ENCODE results near the gene ZSWIM4. TPM values are rescaled to one million over a fixed set of nuclear protein-coding genes. Genes with fewer than 3 reads are reported as not detected.
"Not testable (repeated sequence)": the region's sequence is repeated elsewhere in the genome, so short reads cannot be mapped to it uniquely, and the experiment has no call there.

Gene ZSWIM4
- total RNA-seq, 2 donors from 2014 or later: 11.1 to 12.0 TPM

DNA sequence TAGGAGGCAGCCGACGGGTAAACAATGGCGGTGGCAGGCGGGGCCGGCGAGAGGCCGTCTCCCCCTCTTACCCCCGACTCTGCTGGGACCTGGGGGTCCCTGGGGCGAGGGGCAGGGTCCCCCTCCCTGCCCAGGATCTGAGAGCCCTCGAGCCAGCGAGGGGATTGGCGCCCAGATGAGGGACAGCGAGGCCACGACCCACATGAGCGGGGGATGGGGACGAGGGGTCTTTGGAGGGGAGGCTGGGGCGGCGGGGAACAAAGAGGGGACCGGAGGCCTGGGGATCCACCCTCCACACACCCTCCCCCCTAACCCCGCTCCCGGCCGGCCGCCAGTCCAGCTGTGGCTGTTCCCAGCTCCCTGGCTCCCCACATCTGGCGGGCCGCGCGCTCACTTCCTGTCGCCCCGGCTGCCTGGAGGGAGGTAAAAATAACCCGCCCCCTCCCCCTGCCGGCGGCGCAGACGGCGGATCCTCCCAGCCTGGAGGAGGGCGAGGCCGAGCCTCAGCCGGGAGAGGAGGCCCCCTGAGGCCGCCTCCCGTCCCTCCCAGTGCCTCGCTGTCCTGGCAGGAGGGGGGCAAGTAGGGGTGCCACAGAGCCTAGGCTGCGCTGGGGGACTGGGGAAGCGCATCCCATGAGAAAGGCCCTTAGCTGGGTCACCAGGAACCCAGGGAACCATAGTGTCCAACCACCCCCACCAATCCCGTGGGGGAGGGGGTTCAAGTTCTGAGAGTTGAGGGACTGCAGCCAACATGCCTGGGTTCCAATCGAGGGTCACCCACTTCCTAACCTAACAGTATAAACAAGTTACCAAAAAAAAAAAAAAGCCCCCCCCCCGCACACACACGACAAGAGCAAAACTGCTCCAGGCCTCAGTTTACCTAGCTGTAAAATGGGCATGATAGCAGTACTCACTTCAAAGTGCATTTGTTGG is 52.4 kb downstream of the ZSWIM4 start:
- peak; percentile 15 to 24 for ATAC-seq (replicated peaks in 1 of 2)
- Mint-ChIP-seq H3K36me3 (ENCODE audit: insufficient read depth in 2 of 2) (no peaks in the 10 kb centered on the region), H3K27ac (peak overlapping the region; percentile 85), H3K9me3 (no peaks in the 10 kb centered on the region), H3K27me3 (ENCODE audit: low read depth) (no peaks in the 10 kb centered on the region), H3K4me1 (ENCODE audit: low read depth) (peaks cover 58% of the 10 kb centered on the region), H3K4me3 (peak overlapping the region; percentile 70 to 74)
- DNase-seq: peak; percentile 84 to 87

DNA sequence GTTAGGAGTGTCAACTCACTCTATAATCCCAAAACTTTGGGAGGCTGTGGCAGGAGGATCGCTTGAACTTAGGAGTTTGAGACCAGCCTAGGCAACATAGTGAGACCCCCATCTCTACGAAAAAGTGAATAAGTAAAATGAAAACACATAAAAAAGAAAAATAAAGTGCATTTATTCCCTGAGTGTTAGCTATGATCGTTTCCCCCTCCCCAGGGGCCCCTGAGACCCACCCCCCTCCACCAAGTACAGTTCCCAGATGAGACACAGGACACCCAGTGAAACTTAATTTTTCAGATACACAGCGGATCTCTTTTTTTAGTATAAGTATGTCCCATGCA is 53.1 kb downstream of the ZSWIM4 start:
- Mint-ChIP-seq H3K4me1 (ENCODE audit: low read depth) (peaks cover 55% of the 10 kb centered on the region), H3K4me3 (peak overlapping the region in 1 of 2 donors; percentile 43), H3K36me3 (ENCODE audit: insufficient read depth in 2 of 2) (no peaks in the 10 kb centered on the region), H3K27me3 (ENCODE audit: low read depth) (no peaks in the 10 kb centered on the region), H3K9me3 (no peaks in the 10 kb centered on the region), H3K27ac (no peak overlapping the region)
- ATAC-seq (replicated peaks in 1 of 2) (no peak), DNase-seq (no peak)

DNA sequence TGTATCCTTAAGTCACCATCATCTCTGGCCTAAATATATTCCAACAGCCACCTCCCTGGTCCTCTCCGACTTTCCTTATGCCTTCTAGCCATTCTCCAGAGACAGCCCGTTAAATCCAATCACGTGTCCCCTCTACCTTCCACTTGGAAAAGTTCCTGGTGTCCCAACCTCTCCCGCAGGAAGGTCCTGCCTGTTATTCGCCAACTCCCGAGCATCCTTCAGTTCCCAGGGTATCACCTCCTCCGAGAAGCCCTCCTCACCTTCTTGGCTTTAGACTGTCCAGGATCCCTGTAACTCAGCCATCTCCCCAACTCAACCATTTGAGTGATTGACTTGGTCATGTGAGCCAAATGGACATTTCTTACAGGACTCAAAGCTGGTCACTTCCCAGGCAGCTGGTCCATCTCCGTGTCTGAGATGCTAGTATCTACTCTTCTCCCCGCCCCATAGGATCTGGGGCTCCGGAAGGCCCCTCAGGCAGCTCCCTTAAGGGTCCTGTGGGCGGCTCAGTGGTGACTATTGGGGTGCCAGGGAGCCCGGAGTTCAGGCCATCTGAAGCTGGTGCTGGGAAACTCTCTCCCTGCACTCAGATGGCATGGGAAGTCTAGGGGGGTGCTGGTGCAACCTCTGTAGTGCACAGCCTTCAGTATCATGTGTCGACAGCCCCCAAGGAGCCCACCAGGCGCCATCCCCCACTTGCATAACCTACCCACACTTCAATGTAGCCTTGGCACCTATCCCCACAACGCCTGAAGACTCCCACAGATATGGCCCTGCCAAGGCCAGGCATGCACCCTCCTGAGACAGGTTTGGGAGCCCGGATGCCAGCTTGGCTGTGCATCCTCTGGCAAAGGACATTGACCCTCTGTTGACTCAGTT is 53.8 kb downstream of the ZSWIM4 start:
- H3K4me1 Mint-ChIP-seq (ENCODE audit: low read depth): peaks cover 47% of the 10 kb centered on the region

DNA sequence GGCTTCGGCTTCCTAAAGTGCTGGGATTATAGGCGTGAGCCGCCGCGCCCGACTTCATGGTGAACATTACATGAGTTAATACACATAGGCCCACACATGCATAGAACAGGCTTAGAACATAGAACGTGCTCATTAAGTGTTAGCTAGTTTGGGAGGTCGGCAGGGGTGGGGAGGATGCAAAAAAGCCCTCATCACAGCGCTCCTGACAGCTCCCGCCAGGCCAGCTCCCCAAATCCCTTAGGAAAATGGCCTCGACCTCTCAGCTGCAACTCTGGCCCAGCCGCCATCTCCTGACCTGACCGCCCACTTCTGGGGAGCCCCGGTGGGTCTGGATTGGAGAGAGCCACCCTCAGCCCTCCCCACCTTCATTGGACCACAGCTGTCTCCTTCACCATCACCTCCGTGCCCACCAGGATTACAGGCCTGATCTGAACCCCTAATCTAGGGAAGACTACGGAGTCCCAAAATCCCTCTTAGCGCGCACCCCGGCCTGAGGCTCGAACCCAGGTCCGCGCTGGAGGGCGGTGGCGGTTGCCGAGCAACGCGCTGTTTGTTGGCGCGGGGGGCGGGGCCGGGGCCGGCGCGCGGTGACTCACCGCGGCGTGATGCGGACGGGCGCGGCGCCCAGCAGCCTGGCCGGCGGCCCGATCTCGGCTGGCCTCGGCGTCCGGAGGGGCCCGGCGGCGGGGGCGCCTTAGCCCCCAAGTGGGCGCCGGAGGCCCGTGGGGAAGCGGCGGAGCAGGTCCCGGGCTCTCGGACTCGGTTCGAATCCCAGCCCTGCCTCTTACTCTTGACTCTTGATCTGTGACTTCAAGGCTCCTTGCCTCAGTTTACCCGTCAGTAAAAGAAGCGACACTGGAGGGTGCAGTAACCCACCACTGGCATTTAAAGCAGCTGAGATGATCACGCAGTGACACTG is 55.0 kb downstream of the ZSWIM4 start:
- peaks cover 35% of the 10 kb centered on the region for H3K4me1 Mint-ChIP-seq (ENCODE audit: low read depth)
- H3K4me3 Mint-ChIP-seq: peak overlapping the region; percentile 75 to 84
- H3K27me3 Mint-ChIP-seq (ENCODE audit: low read depth): no peaks in the 10 kb centered on the region
- DNase-seq: peak; percentile 78 to 88
- no peaks in the 10 kb centered on the region for H3K36me3 Mint-ChIP-seq (ENCODE audit: insufficient read depth in 2 of 2)
- H3K9me3 Mint-ChIP-seq: no peaks in the 10 kb centered on the region
- H3K27ac Mint-ChIP-seq: peak overlapping the region; percentile 70
- peak in 1 of 2 donors; percentile 16 for ATAC-seq (replicated peaks in 1 of 2)

More for the DNA sequence above, 53.8 kb downstream of the ZSWIM4 start:
- ATAC-seq (replicated peaks in 1 of 2): no peak
- Mint-ChIP-seq H3K36me3 (ENCODE audit: insufficient read depth in 2 of 2) (no peaks in the 10 kb centered on the region), H3K4me3 (peak overlapping the region; percentile 29 to 31), H3K9me3 (no peaks in the 10 kb centered on the region), H3K27ac (peak overlapping the region; percentile 29), H3K27me3 (ENCODE audit: low read depth) (no peaks in the 10 kb centered on the region)
- peak in 1 of 2 donors; percentile 2 for DNase-seq

DNA sequence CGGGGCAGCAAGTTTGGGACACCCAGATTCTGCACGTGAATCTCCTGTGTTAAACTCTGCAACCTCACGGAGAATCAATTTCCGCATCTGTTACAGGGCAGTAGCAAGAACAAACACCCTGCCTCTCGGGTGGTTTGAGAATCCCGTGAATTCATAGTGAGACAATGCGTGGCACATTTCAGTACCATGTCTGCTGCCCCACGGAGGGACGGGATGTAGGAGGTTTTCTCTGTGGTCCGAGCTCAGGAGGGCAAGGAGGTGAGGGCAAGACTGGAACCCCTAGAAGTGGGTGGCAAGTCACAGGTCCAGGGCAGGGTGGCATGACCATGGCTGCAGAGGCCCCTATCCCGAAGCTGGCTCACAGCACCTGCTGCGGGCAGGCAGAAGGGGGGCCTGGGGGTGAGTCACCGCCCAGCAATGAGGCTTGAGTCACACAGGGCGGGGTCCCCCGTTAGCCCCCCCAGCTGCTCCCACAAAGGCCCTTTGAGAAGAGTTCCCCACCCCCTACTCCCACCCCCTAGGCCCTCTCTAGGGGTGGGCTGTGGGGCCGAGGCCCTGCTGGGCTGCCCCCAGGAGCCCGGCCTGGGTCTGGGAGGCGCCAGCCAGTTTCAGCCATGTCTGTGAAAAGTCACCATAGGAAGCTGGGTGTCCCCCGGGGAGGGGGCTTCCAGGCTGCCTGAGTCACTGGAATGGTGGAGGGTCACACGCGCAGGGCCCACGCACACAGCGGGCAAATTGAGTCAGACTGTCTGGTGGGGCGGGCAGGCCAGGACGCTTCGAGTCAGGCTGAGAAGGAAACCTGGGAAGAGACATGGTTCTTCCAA is 55.9 kb downstream of the ZSWIM4 start:
- no peaks in the 10 kb centered on the region for H3K36me3 Mint-ChIP-seq (ENCODE audit: insufficient read depth in 2 of 2)
- no peaks in the 10 kb centered on the region for H3K9me3 Mint-ChIP-seq
- no peaks in the 10 kb centered on the region for H3K27me3 Mint-ChIP-seq (ENCODE audit: low read depth)
- H3K4me3 Mint-ChIP-seq: peak overlapping the region; percentile 75 to 84
- ATAC-seq (replicated peaks in 1 of 2) (peak in 1 of 2 donors; percentile 4), DNase-seq (peak in 1 of 2 donors; percentile 66)
- H3K4me1 Mint-ChIP-seq (ENCODE audit: low read depth): peaks cover 27% of the 10 kb centered on the region
- peak overlapping the region; percentile 70 for H3K27ac Mint-ChIP-seq

DNA sequence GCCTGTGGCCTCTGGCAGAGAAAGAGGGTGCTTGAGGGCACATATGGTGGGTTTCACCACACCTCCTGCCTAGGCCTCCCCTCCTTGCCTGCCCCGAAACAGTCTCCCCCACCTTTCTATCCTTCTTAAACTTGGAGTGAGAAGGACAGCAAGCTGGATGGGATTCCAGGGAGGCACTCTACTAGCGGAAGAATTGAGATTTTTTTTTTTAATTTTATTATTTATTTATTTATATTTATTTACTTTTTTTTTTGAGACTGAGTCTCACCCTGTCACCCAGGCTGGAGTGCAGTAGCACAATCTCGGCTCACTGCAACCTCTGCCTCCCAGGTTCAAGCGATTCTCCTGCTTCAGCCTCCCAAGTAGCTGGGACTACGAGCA is 56.5 kb downstream of the ZSWIM4 start:
- ATAC-seq (replicated peaks in 1 of 2); H3K36me3 Mint-ChIP-seq (ENCODE audit: insufficient read depth in 2 of 2); DNase-seq; H3K27ac Mint-ChIP-seq; H3K27me3 Mint-ChIP-seq (ENCODE audit: low read depth); H3K4me3 Mint-ChIP-seq; H3K9me3 Mint-ChIP-seq: not testable (repeated sequence)
- H3K4me1 Mint-ChIP-seq (ENCODE audit: low read depth): peaks cover 21% of the 10 kb centered on the region

DNA sequence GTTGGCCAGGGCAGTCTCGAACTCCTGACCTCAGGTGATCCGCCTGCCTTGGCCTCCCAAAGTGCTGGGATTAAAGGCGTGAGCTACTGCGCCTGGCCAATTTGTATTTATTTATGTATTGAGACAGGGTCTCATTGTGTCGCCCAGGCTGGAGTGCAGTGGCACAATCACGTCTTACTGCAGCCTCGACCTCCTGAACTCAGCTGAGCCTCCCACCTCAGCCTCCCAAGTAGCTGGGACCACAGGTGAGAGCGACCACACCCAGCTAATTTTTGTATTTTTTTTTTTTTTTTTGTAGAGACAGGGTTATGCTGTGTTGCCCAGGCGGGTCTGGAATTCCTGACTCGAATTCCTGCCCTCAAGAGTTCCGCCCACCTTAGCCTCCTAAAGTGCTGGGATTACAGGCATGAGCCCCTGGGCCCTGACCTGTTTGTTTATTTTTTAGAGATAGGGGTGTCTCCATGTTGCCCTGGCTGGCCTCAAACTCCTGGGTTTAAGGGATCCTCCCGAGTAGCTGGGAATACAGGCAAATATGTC is 57.0 kb downstream of the ZSWIM4 start:
- not testable (repeated sequence) for H3K27me3 Mint-ChIP-seq (ENCODE audit: low read depth); H3K27ac Mint-ChIP-seq; H3K4me3 Mint-ChIP-seq; H3K9me3 Mint-ChIP-seq; H3K36me3 Mint-ChIP-seq (ENCODE audit: insufficient read depth in 2 of 2); DNase-seq; ATAC-seq (replicated peaks in 1 of 2)
- peaks cover 19% of the 10 kb centered on the region for H3K4me1 Mint-ChIP-seq (ENCODE audit: low read depth)

DNA sequence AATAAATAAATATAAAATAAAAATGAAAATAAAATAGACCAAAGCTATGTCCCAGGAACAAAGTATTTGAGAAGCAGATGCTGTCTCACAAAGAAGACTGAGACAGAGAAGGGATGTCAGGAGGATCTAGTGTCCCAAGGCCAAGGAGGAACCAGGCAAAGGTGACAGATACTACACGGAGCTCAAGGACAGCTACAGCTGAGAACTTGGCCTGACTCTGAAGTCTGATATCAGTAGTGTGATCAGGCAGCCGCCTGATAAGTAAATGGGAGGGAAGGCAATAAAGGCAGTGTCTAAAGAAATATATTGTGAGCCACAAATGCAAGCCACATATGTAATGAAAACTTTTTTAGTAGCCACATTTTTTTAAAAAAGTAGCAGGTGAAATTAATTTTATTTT is 61.3 kb downstream of the ZSWIM4 start:
- H3K4me3 Mint-ChIP-seq: no peak overlapping the region
- H3K27ac Mint-ChIP-seq: no peak overlapping the region
- peaks cover 24% of the 10 kb centered on the region for H3K4me1 Mint-ChIP-seq (ENCODE audit: low read depth)
- ATAC-seq (replicated peaks in 1 of 2) (no peak), DNase-seq (no peak)
- H3K27me3 Mint-ChIP-seq (ENCODE audit: low read depth): no peaks in the 10 kb centered on the region
- H3K36me3 Mint-ChIP-seq (ENCODE audit: insufficient read depth in 2 of 2): no peaks in the 10 kb centered on the region
- H3K9me3 Mint-ChIP-seq: no peaks in the 10 kb centered on the region

DNA sequence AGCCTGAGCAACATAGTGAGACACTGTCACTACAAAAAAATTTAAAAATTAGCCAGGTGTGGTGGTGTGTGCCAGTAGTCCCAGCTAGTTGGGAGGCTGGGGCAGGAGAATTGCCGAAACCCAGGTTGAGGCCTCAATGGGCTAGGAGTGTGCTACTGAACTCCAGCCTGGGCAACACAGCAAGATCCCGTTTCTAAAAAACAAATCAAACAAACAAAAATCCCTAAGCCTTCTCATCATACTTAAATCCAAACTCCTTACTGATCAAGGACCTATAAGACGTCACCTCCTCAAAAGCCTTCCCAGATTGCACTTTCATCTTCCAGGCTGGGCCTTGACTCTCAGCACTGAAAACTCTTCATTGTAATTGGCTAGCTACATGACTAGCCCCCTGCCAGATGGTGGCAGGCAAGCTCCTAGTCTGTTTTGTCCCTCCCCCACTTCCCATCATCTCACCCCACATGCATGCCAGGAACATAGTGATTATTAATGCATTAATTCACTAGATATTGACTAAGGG is 64.2 kb downstream of the ZSWIM4 start:
- Mint-ChIP-seq H3K27ac (no peak overlapping the region), H3K27me3 (ENCODE audit: low read depth) (peaks cover 11% of the 10 kb centered on the region), H3K4me3 (peak overlapping the region in 1 of 2 donors; percentile 20), H3K9me3 (no peaks in the 10 kb centered on the region), H3K4me1 (ENCODE audit: low read depth) (peaks cover 52% of the 10 kb centered on the region), H3K36me3 (ENCODE audit: insufficient read depth in 2 of 2) (peaks cover 1 to 2% of the 10 kb centered on the region in 2 donors)
- ATAC-seq (replicated peaks in 1 of 2): no peak
- DNase-seq: no peak

DNA sequence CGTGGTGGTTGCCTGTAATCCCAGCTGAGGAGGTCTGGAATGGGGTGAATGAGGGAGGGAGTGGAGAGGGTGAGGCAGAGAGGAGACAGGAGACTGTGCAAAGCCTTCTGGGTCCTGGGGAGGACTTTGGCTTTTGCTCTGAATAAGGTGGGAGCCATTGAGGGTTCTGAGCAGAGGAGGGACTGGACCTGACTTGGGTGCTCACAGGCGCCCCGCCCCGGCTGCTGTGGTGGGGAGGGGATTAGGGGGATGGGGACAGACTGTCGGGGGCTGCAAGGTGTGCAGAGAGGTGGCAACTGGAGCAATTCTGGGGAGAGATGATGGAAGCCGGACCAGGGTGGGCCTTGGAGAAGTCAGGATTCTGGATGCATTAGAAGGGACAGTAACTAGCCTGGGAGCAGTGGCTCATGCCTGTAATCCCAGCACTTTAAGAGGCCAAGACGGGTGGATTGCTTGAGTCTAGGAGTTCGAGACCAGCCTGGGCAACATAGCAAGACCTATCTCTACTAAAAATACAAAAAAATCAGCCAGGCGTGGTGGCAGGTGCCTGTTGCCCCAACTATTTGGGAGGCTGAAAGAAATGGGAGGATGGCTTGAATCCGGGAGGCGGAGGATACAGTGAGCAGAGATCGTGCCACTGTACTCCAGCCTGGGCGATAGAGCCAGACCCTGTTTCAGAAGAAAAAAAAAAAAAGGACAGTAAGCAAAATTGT is 65.6 kb downstream of the ZSWIM4 start:
- H3K9me3 Mint-ChIP-seq: no peaks in the 10 kb centered on the region
- DNase-seq (no peak), ATAC-seq (replicated peaks in 1 of 2) (no peak)
- H3K36me3 Mint-ChIP-seq (ENCODE audit: insufficient read depth in 2 of 2): peaks cover 3% of the 10 kb centered on the region in 2 donors
- peak overlapping the region; percentile 97 to 99 for H3K4me3 Mint-ChIP-seq
- H3K4me1 Mint-ChIP-seq (ENCODE audit: low read depth): peaks cover 55% of the 10 kb centered on the region
- peaks cover 15% of the 10 kb centered on the region for H3K27me3 Mint-ChIP-seq (ENCODE audit: low read depth)
- H3K27ac Mint-ChIP-seq: peak overlapping the region; percentile 79

DNA sequence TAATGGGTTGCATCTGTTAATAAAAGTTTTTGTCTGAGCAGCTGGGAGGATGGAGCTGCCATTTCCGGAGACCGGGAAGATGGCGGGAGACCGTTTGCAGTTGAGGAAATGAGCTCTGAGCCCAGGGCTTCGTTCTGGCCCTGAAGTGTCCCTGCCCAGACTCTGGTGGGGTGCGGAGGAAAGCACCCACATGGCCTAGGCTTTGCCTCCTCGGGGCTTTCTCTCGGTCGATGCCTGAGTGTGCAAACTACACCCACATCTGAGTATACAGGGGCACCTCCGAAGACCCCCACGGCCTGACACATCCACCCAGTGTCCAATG is 66.1 kb downstream of the ZSWIM4 start:
- DNase-seq: peak in 1 of 2 donors; percentile 43
- H3K36me3 Mint-ChIP-seq (ENCODE audit: insufficient read depth in 2 of 2): peaks cover 4 to 5% of the 10 kb centered on the region in 2 donors
- H3K27me3 Mint-ChIP-seq (ENCODE audit: low read depth): peaks cover 19% of the 10 kb centered on the region
- H3K4me1 Mint-ChIP-seq (ENCODE audit: low read depth): peaks cover 59% of the 10 kb centered on the region
- H3K4me3 Mint-ChIP-seq: peak overlapping the region; percentile 97 to 99
- H3K9me3 Mint-ChIP-seq: no peaks in the 10 kb centered on the region
- peak; percentile 35 to 39 for ATAC-seq (replicated peaks in 1 of 2)
- peak overlapping the region; percentile 79 for H3K27ac Mint-ChIP-seq

Measured in activated T-cell treated with anti-CD3 and anti-CD28 coated beads, Interleukin-2, amount 50 U/mL, for 72 hours (primary cell).